Measurements from ENCODE around the gene LDLRAD1.
"Not testable (repeated sequence)": the region's sequence is repeated elsewhere in the genome, so short reads cannot be mapped to it uniquely, and the experiment has no call there.

The LDLRAD1 gene

GRCh38 chr1:54017979-54018378 lies at the start of gene LDLRAD1:
LDLRAD1 (minus strand) TSS chr1:54018186; CDS start chr1:54018112, 74 bp downstream.
- no peak for DNase-seq (ENCODE audit: low read depth in 1 of 2, low spot score in 1 of 2)

- no peak for DNase-seq (ENCODE audit: low read depth in 1 of 2, low spot score in 1 of 2)
Measured at GRCh38 chr1:54064299-54064698, 46.3 kb upstream of the LDLRAD1 start.

GRCh38 chr1:54054438-54054749 lies 36.4 kb upstream of the LDLRAD1 start:
- DNase-seq (ENCODE audit: low read depth in 1 of 2, low spot score in 1 of 2): no peak

GRCh38 chr1:54053745-54054437 lies 35.9 kb upstream of the LDLRAD1 start:
- no peak for DNase-seq (ENCODE audit: low read depth in 1 of 2, low spot score in 1 of 2)

GRCh38 chr1:54052934-54053744 lies 35.2 kb upstream of the LDLRAD1 start, which contains the start of the genes TCEANC2 and TMEM59:
TCEANC2 (plus strand) TSS chr1:54053608; CDS start chr1:54054423, 815 bp downstream.
TMEM59 (minus strand) TSS chr1:54053204; CDS start chr1:54053188, 16 bp downstream.
- DNase-seq (ENCODE audit: low read depth in 1 of 2, low spot score in 1 of 2): peak; percentile 93 to 95

- peak in 1 of 2 donors; percentile 20 for DNase-seq (ENCODE audit: low read depth in 1 of 2, low spot score in 1 of 2)
Measured at GRCh38 chr1:54052431-54052933, 34.5 kb upstream of the LDLRAD1 start.

GRCh38 chr1:54051933-54052430 lies 34.0 kb upstream of the LDLRAD1 start:
- no peak for DNase-seq (ENCODE audit: low read depth in 1 of 2, low spot score in 1 of 2)

GRCh38 chr1:54050435-54050834 lies 32.4 kb upstream of the LDLRAD1 start:
- not testable (repeated sequence) for DNase-seq (ENCODE audit: low read depth in 1 of 2, low spot score in 1 of 2)

GRCh38 chr1:54047384-54048305 lies 29.7 kb upstream of the LDLRAD1 start:
- no peak for DNase-seq (ENCODE audit: low read depth in 1 of 2, low spot score in 1 of 2)

- DNase-seq (ENCODE audit: low read depth in 1 of 2, low spot score in 1 of 2): no peak
Measured at GRCh38 chr1:54046671-54047383, 28.8 kb upstream of the LDLRAD1 start.

GRCh38 chr1:54045496-54045895 lies 27.5 kb upstream of the LDLRAD1 start:
- no peak for DNase-seq (ENCODE audit: low read depth in 1 of 2, low spot score in 1 of 2)

- no peak for DNase-seq (ENCODE audit: low read depth in 1 of 2, low spot score in 1 of 2)
Measured at GRCh38 chr1:54041806-54042205, 23.8 kb upstream of the LDLRAD1 start.

GRCh38 chr1:54037476-54037875 lies 19.5 kb upstream of the LDLRAD1 start:
- no peak for DNase-seq (ENCODE audit: low read depth in 1 of 2, low spot score in 1 of 2)

GRCh38 chr1:54028306-54029251 lies 10.6 kb upstream of the LDLRAD1 start:
- no peak for DNase-seq (ENCODE audit: low read depth in 1 of 2, low spot score in 1 of 2)

- DNase-seq (ENCODE audit: low read depth in 1 of 2, low spot score in 1 of 2): no peak
Measured at GRCh38 chr1:54027848-54028247, 9.9 kb upstream of the LDLRAD1 start.

- not testable (repeated sequence) for DNase-seq (ENCODE audit: low read depth in 1 of 2, low spot score in 1 of 2)
Measured at GRCh38 chr1:54024811-54025210, 6.8 kb upstream of the LDLRAD1 start.

GRCh38 chr1:54024358-54024757 lies 6.4 kb upstream of the LDLRAD1 start:
- no peak for DNase-seq (ENCODE audit: low read depth in 1 of 2, low spot score in 1 of 2)

- DNase-seq (ENCODE audit: low read depth in 1 of 2, low spot score in 1 of 2): not testable (repeated sequence)
Measured at GRCh38 chr1:54019562-54020176, 1.7 kb upstream of the LDLRAD1 start.

GRCh38 chr1:54018635-54019034 lies 649 bp upstream of the LDLRAD1 start:
- DNase-seq (ENCODE audit: low read depth in 1 of 2, low spot score in 1 of 2): no peak
